H9 (cell line): ENCODE data around the gene LMF1. TPM values are rescaled to one million over a fixed set of nuclear protein-coding genes. Genes with fewer than 3 reads are reported as not detected.
A peak's percentile ranks its signal among the peaks of the same experiment; 100 is the strongest.

Source experiments
- DNase-seq: peaks from one replicate; pipeline ENCODE4 v3.0.0-alpha.2; 2017
- H2AFZ ChIP-seq: one replicate; pipeline ENCODE4 v1.6.1; 2013; ENCODE audit warnings: mild to moderate bottlenecking, low read length, control low read depth, moderate library complexity
- H2AK5ac ChIP-seq: 2 replicates; pipeline ENCODE4 v1.6.1; 2013; ENCODE audit warnings: low read length, control low read depth, mixed read lengths; ENCODE audit not compliant: insufficient read length
- H2BK120ac ChIP-seq: one replicate; pipeline ENCODE4 v1.6.1; 2013; ENCODE audit warnings: low read depth, mild to moderate bottlenecking, low read length, control low read depth, inconsistent platforms; ENCODE audit not compliant: poor library complexity, severe bottlenecking
- H2BK12ac ChIP-seq: 2 replicates; pipeline ENCODE4 v1.6.1; 2013; ENCODE audit warnings: low read length, control low read depth, mixed read lengths, low read depth; ENCODE audit not compliant: insufficient read length
- H2BK15ac ChIP-seq: 2 replicates; pipeline ENCODE4 v1.6.1; 2013; ENCODE audit warnings: low read depth, low read length, control low read depth
- H2BK20ac ChIP-seq: one replicate; pipeline ENCODE4 v1.6.1; 2013; ENCODE audit warnings: low read depth, mild to moderate bottlenecking, low read length, control low read depth, inconsistent platforms; ENCODE audit not compliant: poor library complexity, severe bottlenecking
- H2BK5ac ChIP-seq: 2 replicates; pipeline ENCODE4 v1.6.1; 2013; ENCODE audit warnings: low read length, control low read depth, mixed read lengths; ENCODE audit not compliant: insufficient read length
- H3K14ac ChIP-seq: 2 replicates; pipeline ENCODE4 v1.6.1; 2013; ENCODE audit warnings: low read length, control low read depth; ENCODE audit not compliant: insufficient read depth
- H3K18ac ChIP-seq: 2 replicates; pipeline ENCODE4 v1.6.1; 2013; ENCODE audit warnings: low read depth, mild to moderate bottlenecking, mixed read lengths, low read length, control low read depth; ENCODE audit not compliant: insufficient read length
- H3K23ac ChIP-seq: 2 replicates; pipeline ENCODE4 v1.6.1; 2013; ENCODE audit warnings: low read length, control low read depth, mixed read lengths, low read depth; ENCODE audit not compliant: insufficient read length
- H3K23me2 ChIP-seq: 2 replicates; pipeline ENCODE4 v1.6.1; 2013; ENCODE audit warnings: low read depth, mild to moderate bottlenecking, mixed read lengths, low read length, control low read depth; ENCODE audit not compliant: insufficient read length, poor library complexity, severe bottlenecking
- H3K27ac ChIP-seq: 2 replicates; pipeline ENCODE4 v1.5.1; 2013; ENCODE audit warnings: low read length, control low read depth, mixed read lengths, low read depth; ENCODE audit not compliant: insufficient read length
- H3K27me3 ChIP-seq: 2 replicates; pipeline ENCODE4 v1.6.1; 2013; ENCODE audit warnings: low read length, control low read depth, inconsistent platforms; ENCODE audit not compliant: insufficient read depth
- H3K4ac ChIP-seq: 2 replicates; pipeline ENCODE4 v1.6.1; 2013; ENCODE audit warnings: low read depth, mild to moderate bottlenecking, control low read depth, inconsistent platforms, low read length, moderate library complexity
- H3K4me1 ChIP-seq: 2 replicates; pipeline ENCODE4 v1.6.1; 2013; ENCODE audit warnings: low read length, control low read depth, inconsistent platforms; ENCODE audit not compliant: insufficient read depth
- H3K4me2 ChIP-seq: 2 replicates; pipeline ENCODE4 v1.6.1; 2013; ENCODE audit warnings: low read length, control low read depth, mixed read lengths; ENCODE audit not compliant: insufficient read length, insufficient read depth
- H3K56ac ChIP-seq: 2 replicates; pipeline ENCODE4 v1.6.1; 2013; ENCODE audit warnings: low read depth, mild to moderate bottlenecking, mixed read lengths, low read length, control low read depth; ENCODE audit not compliant: insufficient read length
- H3K79me1 ChIP-seq: 2 replicates; pipeline ENCODE4 v1.6.1; 2013; ENCODE audit warnings: low read depth, mild to moderate bottlenecking, moderate library complexity, low read length, control low read depth, inconsistent platforms; ENCODE audit not compliant: insufficient read depth, poor library complexity, severe bottlenecking
- H3K79me2 ChIP-seq: 2 replicates; pipeline ENCODE4 v1.6.1; 2013; ENCODE audit warnings: low read length, control low read depth, inconsistent platforms; ENCODE audit not compliant: insufficient read depth
- H3K9ac ChIP-seq: 2 replicates; pipeline ENCODE4 v1.6.1; 2013; ENCODE audit warnings: low read length, control low read depth, mixed read lengths; ENCODE audit not compliant: insufficient read length; ENCODE audit errors: extremely low read depth
- H3K9me3 ChIP-seq: one replicate; pipeline ENCODE4 v1.6.1; 2013; ENCODE audit warnings: low read depth, low read length, inconsistent platforms; ENCODE audit not compliant: control insufficient read depth
- H3T11ph ChIP-seq: one replicate; pipeline ENCODE4 v1.6.1; 2013; ENCODE audit warnings: mild to moderate bottlenecking, low read length, control low read depth, inconsistent platforms
- H4K20me1 ChIP-seq: one replicate; pipeline ENCODE4 v1.6.1; 2013; ENCODE audit not compliant: control insufficient read depth, insufficient read length, insufficient read depth
- H4K5ac ChIP-seq: 2 replicates; pipeline ENCODE4 v1.6.1; 2013; ENCODE audit warnings: low read depth, mild to moderate bottlenecking, mixed read lengths, low read length, control low read depth; ENCODE audit not compliant: insufficient read length
- H4K8ac ChIP-seq: replicated peaks from 2 replicates; pipeline ENCODE4 v1.6.1; 2013; ENCODE audit warnings: low read length, control low read depth, mixed read lengths, low read depth; ENCODE audit not compliant: insufficient read length
- H4K91ac ChIP-seq: 2 replicates; pipeline ENCODE4 v1.6.1; 2013; ENCODE audit warnings: low read depth, mild to moderate bottlenecking, moderate library complexity, mixed read lengths, low read length, control low read depth; ENCODE audit not compliant: insufficient read length
- H3K27ac Mint-ChIP-seq, 3 experiments: 2 replicates in 2 of 3; 3 replicates in 1 of 3; pipeline ENCODE4 v1.8.0; 2020 to 2021; ENCODE audit warnings: mixed read lengths in 3 of 3, mild to moderate bottlenecking in 1 of 3, moderate library complexity in 1 of 3
- H3K27me3 Mint-ChIP-seq: 2 replicates; pipeline ENCODE4 v1.8.0; 2021; ENCODE audit warnings: low read depth, mild to moderate bottlenecking, moderate library complexity, mixed read lengths
- H3K36me3 Mint-ChIP-seq, 3 experiments: 2 replicates in 2 of 3; 3 replicates in 1 of 3; pipeline ENCODE4 v1.8.0; 2020 to 2021; ENCODE audit warnings: low read depth in 3 of 3, mixed read lengths in 3 of 3; ENCODE audit not compliant: insufficient read depth in 1 of 3
- H3K4me1 Mint-ChIP-seq, 2 experiments: 2 replicates each; pipeline ENCODE4 v1.8.0; 2020; ENCODE audit warnings: mixed read lengths in 2 of 2
- H3K4me3 Mint-ChIP-seq, 2 experiments: 2 replicates in 1 of 2; 3 replicates in 1 of 2; pipeline ENCODE4 v1.8.0; 2020 to 2021; ENCODE audit warnings: mild to moderate bottlenecking in 2 of 2, mixed read lengths in 2 of 2, moderate library complexity in 1 of 2
- H3K9me3 Mint-ChIP-seq, 2 experiments: 2 replicates in 1 of 2; 3 replicates in 1 of 2; pipeline ENCODE4 v1.8.0; 2020; ENCODE audit warnings: mild to moderate bottlenecking in 2 of 2, mixed read lengths in 2 of 2, moderate library complexity in 1 of 2
- CTCF ChIP-seq: fragments of 200-600 bp; sonication (generic); conservative IDR thresholded peaks from 3 replicates; pipeline ENCODE4 v1.8.0; 2021; ENCODE audit warnings: antibody characterized with exemption, mild to moderate bottlenecking
- WGBS: extraction: QIAGEN DNeasy Blood & Tissue Kit; methylation state at CpG from one replicate; pipeline ENCODE4 v1.1.7; 2013; ENCODE audit warnings: missing lambda C conversion rate, low lambda C conversion rate, mixed read lengths; ENCODE audit not compliant: insufficient read length; ENCODE audit errors: extremely low coverage; 5-methylcytosine and 5-hydroxymethylcytosine counted together
- total RNA-seq: library from RNA; stranded (reverse); gene quantifications from 2 replicates; pipeline ENCODE4 v1.2.1, GENCODE V29; 2021

The LMF1 gene
- total RNA-seq, 1 experiment from 2014 or later = 7.1 TPM

- H2BK12ac ChIP-seq = no peak overlapping the region
- no peaks in the 10 kb centered on the region for H4K20me1 ChIP-seq
- H3K79me2 ChIP-seq = no peaks in the 10 kb centered on the region
- H3K79me1 ChIP-seq = no peaks in the 10 kb centered on the region
- no peak overlapping the region for H3K4me2 ChIP-seq
- peaks cover 9% of the 10 kb centered on the region for H3K27me3 Mint-ChIP-seq
- H3K4me1 ChIP-seq = no peaks in the 10 kb centered on the region
- no peak overlapping the region for H4K8ac ChIP-seq
- no peak overlapping the region for H2BK15ac ChIP-seq
- no peaks in the 10 kb centered on the region; a peak in 1 of 5 replicates for H3K9me3 Mint-ChIP-seq
- no peak overlapping the region for H2BK20ac ChIP-seq
- no peak overlapping the region for H2BK120ac ChIP-seq
- no peak overlapping the region for H3K23ac ChIP-seq
- H3K18ac ChIP-seq = no peak overlapping the region
- no peak overlapping the region for H4K91ac ChIP-seq
- H3K4ac ChIP-seq = no peak overlapping the region; the same call in 1 of the 2 replicates
- no peak for DNase-seq
- H4K5ac ChIP-seq = no peak overlapping the region
- H3K27ac Mint-ChIP-seq = peak overlapping the region in 1 of 3 experiments; percentile 80; a peak in 1 of 7 replicates
- H3K36me3 Mint-ChIP-seq = no peaks in the 10 kb centered on the region
- H3K9ac ChIP-seq = no peak overlapping the region
- H3K27ac ChIP-seq = no peak overlapping the region
- H3K27me3 ChIP-seq = no peaks in the 10 kb centered on the region
- H3K23me2 ChIP-seq = no peaks in the 10 kb centered on the region
- H2BK5ac ChIP-seq = no peak overlapping the region
- no peak overlapping the region for H3K56ac ChIP-seq
- H3K4me1 Mint-ChIP-seq = peaks cover 0 to 3% of the 10 kb centered on the region in 2 experiments; a peak in 1 of 4 replicates
- H3K9me3 ChIP-seq = no peaks in the 10 kb centered on the region
- TF ChIP-seq CTCF = no peak
- H2AK5ac ChIP-seq = no peak overlapping the region
- no peak overlapping the region for H2AFZ ChIP-seq
- no peak overlapping the region for H3K14ac ChIP-seq
- no peak overlapping the region for H3K4me3 Mint-ChIP-seq
- no peak overlapping the region for H3T11ph ChIP-seq
- WGBS = no CpG with 5 or more reads among the region's 41 CpGs
Measured at GRCh38 chr16:1003391-1004347, 32.9 kb upstream of the LMF1 start.
